ENCODE measurements around the gene EARS2.

GRCh38 chr16:23532448-23532847, 24.7 kb downstream of the EARS2 start:
- no peak for TF ChIP-seq CTCF (IDR thresholded peaks at IDR 0.05; ENCODE audit: insufficient read depth, low read length, poor library complexity, severe bottlenecking)
- no peak for TF ChIP-seq EZH2phosphoT487 (conservative IDR thresholded peaks at IDR 0.05; ENCODE audit: low read length)
